OCI-LY7 (cell line): Measurements from ENCODE around the gene FBXO36. TPM values are rescaled to one million over a fixed set of nuclear protein-coding genes. Genes with fewer than 3 reads are reported as not detected.

Experiments
- BruUV-seq: library from RNA; stranded (reverse); fragments of 400-500 nt; replicated peaks from 2 replicates; lab custom pipeline; 2021; lab: Mats Ljungman, UMichigan
- CTCF ChIA-PET: fragments of 300-600 bp; sonication (Branson Sonifier 250); formaldehyde crosslinking; loops from one replicate; lab custom pipeline; 2022; ENCODE audit warnings: antibody characterized with exemption; ENCODE audit not compliant: unreplicated experiment; lab: Charles Lee
- POLR2A ChIA-PET: fragments of 300-600 bp; sonication (Branson Sonifier 250); formaldehyde crosslinking; loops from one replicate; lab custom pipeline; 2022; ENCODE audit warnings: antibody characterized with exemption; lab: Charles Lee
- DNase-seq: peaks from one replicate; pipeline ENCODE4 v3.0.0-alpha.2; 2015; ENCODE audit warnings: low spot score
- H2AFZ ChIP-seq: fragments of 200-600 bp; sonication (generic), shearing (Covaris generic); 2 replicates; pipeline ENCODE4 v1.6.1; 2014; ENCODE audit warnings: mild to moderate bottlenecking, antibody characterized with exemption, low read length, moderate library complexity
- H3K27ac ChIP-seq: fragments of 200-600 bp; sonication (generic); 2 replicates; pipeline ENCODE4 v1.5.1; 2014; ENCODE audit warnings: mixed run types, low read depth, mild to moderate bottlenecking, moderate library complexity, low read length, inconsistent platforms; ENCODE audit not compliant: poor library complexity, severe bottlenecking
- H3K36me3 ChIP-seq: fragments of 200-600 bp; sonication (generic); 2 replicates; pipeline ENCODE4 v1.6.1; 2014; ENCODE audit warnings: mild to moderate bottlenecking, antibody characterized with exemption, low read length, moderate library complexity, mixed read lengths; ENCODE audit not compliant: insufficient read depth
- H3K4me1 ChIP-seq: fragments of 200-600 bp; sonication (generic); 2 replicates; pipeline ENCODE4 v1.5.1; 2014; ENCODE audit warnings: mild to moderate bottlenecking, low read length; ENCODE audit not compliant: insufficient read depth, poor library complexity, severe bottlenecking
- H3K4me2 ChIP-seq: fragments of 200-600 bp; sonication (generic); 2 replicates; pipeline ENCODE4 v1.6.1; 2014; ENCODE audit warnings: mild to moderate bottlenecking, low read length
- H3K4me3 ChIP-seq: fragments of 200-600 bp; sonication (generic); 2 replicates; pipeline ENCODE4 v1.5.1; 2014; ENCODE audit warnings: mild to moderate bottlenecking, low read depth, low read length; ENCODE audit not compliant: poor library complexity, severe bottlenecking
- H3K79me2 ChIP-seq: fragments of 200-600 bp; sonication (generic); 2 replicates; pipeline ENCODE4 v1.6.1; 2016; ENCODE audit warnings: low read depth, mild to moderate bottlenecking, low read length, moderate library complexity, mixed read lengths; ENCODE audit not compliant: insufficient read depth
- H3K9me2 ChIP-seq: fragments of 200-600 bp; sonication (generic); 2 replicates; pipeline ENCODE4 v1.6.1; 2016; ENCODE audit warnings: mild to moderate bottlenecking, low read length, mixed read lengths; ENCODE audit not compliant: insufficient read depth
- H3K9me3 ChIP-seq: fragments of 200-600 bp; sonication (generic); 2 replicates; pipeline ENCODE4 v1.6.1; 2014; ENCODE audit warnings: mild to moderate bottlenecking, mixed run types, low read length, mixed read lengths
- H4K20me1 ChIP-seq: fragments of 200-600 bp; sonication (generic); 2 replicates; pipeline ENCODE4 v1.6.1; 2014; ENCODE audit warnings: mild to moderate bottlenecking, antibody characterized with exemption, low read length, moderate library complexity, mixed read lengths; ENCODE audit not compliant: insufficient read depth
- CTCF ChIP-seq: fragments of 200-600 bp; sonication (generic); conservative IDR thresholded peaks from 2 replicates; pipeline ENCODE4 v1.5.1; 2014; ENCODE audit warnings: mild to moderate bottlenecking, antibody characterized with exemption, low read length, moderate library complexity, mixed read lengths
- EZH2phosphoT487 ChIP-seq: fragments of 200-600 bp; sonication (generic); IDR thresholded peaks from 2 replicates; pipeline ENCODE4 v1.6.1; 2018; ENCODE audit warnings: low read depth, borderline replicate concordance, mild to moderate bottlenecking, mixed run types, antibody characterized with exemption, low read length, moderate library complexity, mixed read lengths
- intact Hi-C: fragments of 100-400 bp; cut with micrococcal nuclease; formaldehyde crosslinking; loops from one replicate; pipeline ENCODE4 v1.10.0; 2022; ENCODE audit not compliant: unreplicated experiment
- total RNA-seq, 2 experiments: library from RNA; depleted of rRNA in 1 of 2; stranded (reverse); fragments of >200 nt in 1 of 2; shearing (Covaris generic) in 1 of 2; gene quantifications; 2 replicates each; pipeline ENCODE4 v1.2.3, GENCODE V29; 2014 to 2022

The FBXO36 gene
- total RNA-seq, 2 experiments from 2014 or later, result 2.5 to 2.6 TPM

DNA sequence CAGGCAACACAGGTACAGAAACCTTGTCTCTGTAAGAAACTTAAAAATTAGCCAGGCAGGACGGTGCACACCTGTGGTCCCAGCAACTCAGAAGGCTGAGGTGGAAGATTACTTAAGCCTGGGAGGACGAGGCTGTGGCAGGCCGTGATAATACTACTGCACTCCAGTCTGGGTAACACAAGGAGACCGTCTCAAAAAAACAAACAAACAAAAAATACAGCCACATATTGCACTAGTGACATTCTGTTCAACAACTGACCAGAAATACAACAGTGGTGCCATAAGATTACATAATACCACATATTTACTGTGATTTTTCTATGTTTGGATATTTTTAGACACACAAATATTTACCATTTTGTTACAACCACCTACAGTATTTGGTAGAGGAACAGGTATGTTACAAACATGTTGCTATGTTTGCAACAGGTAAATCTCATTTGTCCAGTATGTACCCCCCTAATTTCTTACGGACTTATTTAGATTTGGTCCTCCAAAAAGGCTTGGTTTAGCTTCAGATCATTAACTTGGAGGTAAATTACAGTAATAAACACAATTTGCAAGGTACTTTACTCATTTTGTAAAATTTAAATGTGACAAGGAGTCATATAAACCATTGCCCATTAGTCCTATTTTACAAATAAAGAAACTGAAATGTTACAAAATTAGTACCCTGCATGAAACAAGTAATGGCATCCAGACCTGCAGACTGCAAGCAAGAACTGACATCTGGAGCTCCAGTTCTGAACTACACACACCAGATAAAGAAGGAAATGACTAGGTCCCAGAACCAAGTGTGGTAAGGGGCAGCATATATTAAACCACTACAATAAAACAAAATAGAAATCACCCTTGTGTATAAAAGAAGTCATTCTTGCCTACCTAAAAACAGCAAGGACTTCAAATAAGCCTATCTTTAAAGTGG lies 37.3 kb upstream of the FBXO36 start:
- POLR2A ChIA-PET, result interaction anchor here (1.7 kb wide), 1 partner anchor 31 kb away, joined by 3 read pairs; no protein-coding TSS in a partner anchor
- Histone ChIP-seq H2AFZ (no peak overlapping the region), H3K27ac (no peak overlapping the region), H3K4me1 (no peaks in the 10 kb centered on the region), H3K79me2 (peaks cover 32% of the 10 kb centered on the region), H4K20me1 (peaks cover 25% of the 10 kb centered on the region), H3K4me2 (no peak overlapping the region), H3K9me2 (no peaks in the 10 kb centered on the region), H3K36me3 (peaks cover 8% of the 10 kb centered on the region; the same call in 1 of the 2 replicates), H3K9me3 (no peaks in the 10 kb centered on the region), H3K4me3 (no peak overlapping the region)
- TF ChIP-seq CTCF (no peak), EZH2phosphoT487 (no peak)
- intact Hi-C loops, result no loop called here
- BruUV-seq, result no TSS peak
- CTCF ChIA-PET, result no interaction called here
- DNase-seq, result no peak

DNA sequence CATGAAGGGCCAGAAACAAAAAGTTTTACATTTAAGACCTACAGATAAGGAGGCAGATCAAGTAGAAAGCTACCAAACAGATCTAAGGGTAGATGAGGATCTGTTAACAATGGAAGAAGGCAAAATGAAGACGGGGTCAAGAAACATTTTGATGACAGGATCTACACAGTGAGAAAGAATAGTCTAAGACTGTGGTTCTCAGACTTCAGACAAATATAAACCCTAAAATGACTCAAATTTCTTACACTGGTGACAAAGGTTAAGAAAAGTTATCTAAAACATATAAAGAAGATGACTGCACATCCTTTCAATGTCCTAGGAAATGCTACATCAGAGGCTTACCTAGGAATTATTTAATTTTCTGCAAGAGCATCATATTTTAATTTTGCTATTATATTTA lies 34.9 kb upstream of the FBXO36 start:
- no peak overlapping the region for H2AFZ ChIP-seq
- H3K79me2 ChIP-seq, result peaks cover 19% of the 10 kb centered on the region
- no peak for DNase-seq
- H3K27ac ChIP-seq, result no peak overlapping the region
- no TSS peak for BruUV-seq
- H3K4me2 ChIP-seq, result no peak overlapping the region
- intact Hi-C loops, result no loop called here
- POLR2A ChIA-PET, result interaction anchor here (0.6 kb wide), 1 partner anchor 1224 kb away, joined by 3 read pairs; no protein-coding TSS in a partner anchor
- H4K20me1 ChIP-seq, result peaks cover 25% of the 10 kb centered on the region
- H3K9me2 ChIP-seq, result no peaks in the 10 kb centered on the region
- H3K4me1 ChIP-seq, result no peaks in the 10 kb centered on the region
- TF ChIP-seq EZH2phosphoT487 (no peak), CTCF (no peak)
- H3K9me3 ChIP-seq, result no peaks in the 10 kb centered on the region
- 0 out of 2 replicates have a peak, but pooled peaks cover 12% of the 10 kb centered on the region for H3K36me3 ChIP-seq
- CTCF ChIA-PET, result no interaction called here
- H3K4me3 ChIP-seq, result no peak overlapping the region

DNA sequence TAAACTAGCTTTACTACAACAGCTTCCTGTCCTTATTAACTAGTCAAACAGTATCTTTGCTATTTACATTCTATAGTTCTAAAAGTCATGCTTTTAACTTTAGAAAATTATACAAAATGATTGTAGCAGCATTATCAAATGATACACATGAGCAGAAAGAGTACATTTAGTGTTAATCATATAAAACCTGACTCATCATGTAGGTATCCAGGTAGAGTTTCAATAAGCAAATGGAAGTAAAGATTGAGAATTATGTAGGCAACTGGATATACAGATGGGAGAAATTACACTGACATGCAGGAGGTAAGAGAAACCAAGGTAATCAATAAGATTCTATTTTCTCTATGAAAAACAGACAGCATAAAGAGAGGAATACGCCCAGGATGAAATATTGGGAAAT lies 34.3 kb upstream of the FBXO36 start:
- peaks cover 21% of the 10 kb centered on the region for H3K79me2 ChIP-seq
- H3K9me2 ChIP-seq, result no peaks in the 10 kb centered on the region
- TF ChIP-seq EZH2phosphoT487, result no peak
- TF ChIP-seq CTCF, result no peak
- H3K4me2 ChIP-seq, result no peak overlapping the region
- no peak overlapping the region for H3K4me3 ChIP-seq
- no peak overlapping the region for H3K27ac ChIP-seq
- peaks cover 25% of the 10 kb centered on the region for H4K20me1 ChIP-seq
- H2AFZ ChIP-seq, result no peak overlapping the region
- POLR2A ChIA-PET, result interaction anchor here (0.5 to 2.9 kb wide), 3 partner anchors 12 to 1223 kb away, joined by 3 to 11 read pairs (median 3); no protein-coding TSS in a partner anchor
- CTCF ChIA-PET, result no interaction called here
- no peaks in the 10 kb centered on the region for H3K9me3 ChIP-seq
- 0 out of 2 replicates have a peak, but pooled peaks cover 12% of the 10 kb centered on the region for H3K36me3 ChIP-seq
- no TSS peak for BruUV-seq
- H3K4me1 ChIP-seq, result no peaks in the 10 kb centered on the region
- DNase-seq, result no peak
- intact Hi-C loops, result no loop called here
